ENCODE measurements around the gene LTK.

Gene LTK

GRCh38 chr15:41530363-41530956 lies 16.8 kb upstream of the LTK start:
- DNase-seq (ENCODE audit: low spot score) = no peak

GRCh38 chr15:41523097-41523496 lies 9.5 kb upstream of the LTK start:
- DNase-seq (ENCODE audit: low spot score) = no peak

- DNase-seq (ENCODE audit: low spot score) = no peak
Measured at GRCh38 chr15:41521614-41522013, 8.0 kb upstream of the LTK start.

- no peak for DNase-seq (ENCODE audit: low spot score)
Measured at GRCh38 chr15:41520636-41521035, 7.0 kb upstream of the LTK start.

GRCh38 chr15:41517895-41518449 lies 4.3 kb upstream of the LTK start:
- DNase-seq (ENCODE audit: low spot score) = no peak

- DNase-seq (ENCODE audit: low spot score) = no peak
Measured at GRCh38 chr15:41512940-41513505, 604 bp downstream of the LTK start.

GRCh38 chr15:41512512-41512939 lies 1.1 kb downstream of the LTK start:
- no peak for DNase-seq (ENCODE audit: low spot score)

GRCh38 chr15:41511899-41512369 lies 1.7 kb downstream of the LTK start:
- DNase-seq (ENCODE audit: low spot score) = no peak

GRCh38 chr15:41511331-41511898 lies 2.2 kb downstream of the LTK start:
- no peak for DNase-seq (ENCODE audit: low spot score)

- DNase-seq (ENCODE audit: low spot score) = no peak
Measured at GRCh38 chr15:41510728-41511127, 2.9 kb downstream of the LTK start.

- no peak for DNase-seq (ENCODE audit: low spot score)
Measured at GRCh38 chr15:41507820-41508290, 5.8 kb downstream of the LTK start.

- no peak for DNase-seq (ENCODE audit: low spot score)
Measured at GRCh38 chr15:41506796-41507341, 6.8 kb downstream of the LTK start.

- DNase-seq (ENCODE audit: low spot score) = no peak
Measured at GRCh38 chr15:41505776-41506175, 7.9 kb downstream of the LTK start.

- DNase-seq (ENCODE audit: low spot score) = no peak
Measured at GRCh38 chr15:41504751-41505492, 8.7 kb downstream of the LTK start.

- no peak for DNase-seq (ENCODE audit: low spot score)
Measured at GRCh38 chr15:41503669-41504010, 10.0 kb downstream of the LTK start.

GRCh38 chr15:41502795-41503668 lies 10.6 kb downstream of the LTK start:
- no peak for DNase-seq (ENCODE audit: low spot score)

- DNase-seq (ENCODE audit: low spot score) = no peak
Measured at GRCh38 chr15:41501931-41502794, 11.5 kb downstream of the LTK start.

- DNase-seq (ENCODE audit: low spot score) = peak; percentile 60
Measured at GRCh38 chr15:41501191-41501917, 12.3 kb downstream of the LTK start.

- DNase-seq (ENCODE audit: low spot score) = no peak
Measured at GRCh38 chr15:41499109-41499851, 14.3 kb downstream of the LTK start.
